ENCODE data around the gene ALDH1B1.
A peak's percentile ranks its signal among the peaks of the same experiment; 100 is the strongest.

The ALDH1B1 gene

GRCh38 chr9:38392235-38393127 is at the start of gene ALDH1B1:
TSS of gene ALDH1B1 (plus strand) at chr9:38392702. CDS start at chr9:38395749, 3,047 bp downstream.
- H3K27me3 ChIP-seq (ENCODE audit: control insufficient read depth in 1 of 2, insufficient read depth in 2 of 2, low read length in 2 of 2) = no peaks in the 10 kb centered on the region
- H3K9me3 ChIP-seq (ENCODE audit: control insufficient read depth in 2 of 2, low read length in 2 of 2) = no peaks in the 10 kb centered on the region
- H3K4me3 ChIP-seq (ENCODE audit: low read length in 2 of 2) = peak within 1 kb of the TSS; percentile 91 to 96
- peaks cover 18% of the 10 kb centered on the region in 2 donors for H3K36me3 ChIP-seq (ENCODE audit: control insufficient read depth in 2 of 2, insufficient read depth in 2 of 2, low read length in 2 of 2)
- peaks cover 51% of the 10 kb centered on the region for H3K4me1 ChIP-seq (ENCODE audit: control insufficient read depth, insufficient read depth, low read length)
- peak within 1 kb of the TSS; percentile 86 for H3K27ac ChIP-seq (ENCODE audit: low read length)
- peak within 1 kb of the TSS; percentile 92 to 97 for H3K9ac ChIP-seq (ENCODE audit: low read length in 2 of 2)

DNA sequence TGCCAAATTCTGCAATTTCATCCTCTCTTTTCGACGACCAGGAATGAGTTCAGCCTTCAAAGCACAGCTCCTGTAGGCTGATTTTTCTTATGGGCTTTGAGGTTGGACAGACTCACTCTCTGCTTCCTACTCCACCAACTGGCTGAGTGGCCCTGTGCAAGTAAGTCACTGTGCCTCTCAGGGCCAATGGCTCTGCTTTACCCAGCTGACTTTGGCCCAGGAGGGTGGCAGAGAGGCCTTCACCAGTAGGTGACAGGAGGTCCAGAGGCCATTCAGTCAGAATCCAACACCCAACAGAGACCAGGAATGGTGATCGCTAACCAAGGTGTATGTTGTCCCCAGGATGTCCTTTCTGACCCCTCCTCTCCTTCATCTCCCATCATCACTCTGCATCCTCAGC is 49.5 kb upstream of the ALDH1B1 start:
- Histone ChIP-seq H3K9me3 (ENCODE audit: control insufficient read depth in 2 of 2, low read length in 2 of 2) (no peaks in the 10 kb centered on the region), H3K36me3 (ENCODE audit: control insufficient read depth in 2 of 2, insufficient read depth in 2 of 2, low read length in 2 of 2) (no peaks in the 10 kb centered on the region), H3K27ac (ENCODE audit: low read length) (no peak overlapping the region), H3K4me3 (ENCODE audit: low read length in 2 of 2) (no peak overlapping the region), H3K27me3 (ENCODE audit: control insufficient read depth in 1 of 2, insufficient read depth in 2 of 2, low read length in 2 of 2) (peaks cover 0 to 5% of the 10 kb centered on the region in 2 donors), H3K4me1 (ENCODE audit: control insufficient read depth, insufficient read depth, low read length) (peaks cover 6% of the 10 kb centered on the region), H3K9ac (ENCODE audit: low read length in 2 of 2) (no peak overlapping the region)

DNA sequence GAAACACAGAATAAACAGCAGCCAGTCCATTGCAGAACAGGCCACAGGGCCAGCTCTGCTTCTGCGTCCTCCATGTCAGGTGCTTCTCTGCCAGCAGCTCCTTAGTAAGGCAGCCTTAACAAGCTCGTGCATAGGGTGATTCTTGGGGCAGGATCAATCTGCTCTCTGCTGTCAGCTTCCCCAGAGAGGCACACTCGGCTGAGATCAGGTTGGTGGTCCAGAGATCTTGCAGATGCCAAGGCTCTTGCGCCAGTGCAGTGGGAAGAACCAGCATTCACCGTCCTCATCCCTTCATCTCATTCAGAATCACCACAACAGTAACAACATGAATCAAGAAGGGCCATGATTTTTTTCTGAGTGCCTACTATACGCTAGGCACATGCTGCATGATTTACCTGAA is 49.0 kb upstream of the ALDH1B1 start:
- Histone ChIP-seq H3K4me1 (ENCODE audit: control insufficient read depth, insufficient read depth, low read length) (peaks cover 6% of the 10 kb centered on the region), H3K27ac (ENCODE audit: low read length) (no peak overlapping the region), H3K27me3 (ENCODE audit: control insufficient read depth in 1 of 2, insufficient read depth in 2 of 2, low read length in 2 of 2) (peaks cover 0 to 6% of the 10 kb centered on the region in 2 donors), H3K4me3 (ENCODE audit: low read length in 2 of 2) (no peak overlapping the region), H3K9ac (ENCODE audit: low read length in 2 of 2) (no peak overlapping the region), H3K9me3 (ENCODE audit: control insufficient read depth in 2 of 2, low read length in 2 of 2) (no peaks in the 10 kb centered on the region), H3K36me3 (ENCODE audit: control insufficient read depth in 2 of 2, insufficient read depth in 2 of 2, low read length in 2 of 2) (no peaks in the 10 kb centered on the region)

DNA sequence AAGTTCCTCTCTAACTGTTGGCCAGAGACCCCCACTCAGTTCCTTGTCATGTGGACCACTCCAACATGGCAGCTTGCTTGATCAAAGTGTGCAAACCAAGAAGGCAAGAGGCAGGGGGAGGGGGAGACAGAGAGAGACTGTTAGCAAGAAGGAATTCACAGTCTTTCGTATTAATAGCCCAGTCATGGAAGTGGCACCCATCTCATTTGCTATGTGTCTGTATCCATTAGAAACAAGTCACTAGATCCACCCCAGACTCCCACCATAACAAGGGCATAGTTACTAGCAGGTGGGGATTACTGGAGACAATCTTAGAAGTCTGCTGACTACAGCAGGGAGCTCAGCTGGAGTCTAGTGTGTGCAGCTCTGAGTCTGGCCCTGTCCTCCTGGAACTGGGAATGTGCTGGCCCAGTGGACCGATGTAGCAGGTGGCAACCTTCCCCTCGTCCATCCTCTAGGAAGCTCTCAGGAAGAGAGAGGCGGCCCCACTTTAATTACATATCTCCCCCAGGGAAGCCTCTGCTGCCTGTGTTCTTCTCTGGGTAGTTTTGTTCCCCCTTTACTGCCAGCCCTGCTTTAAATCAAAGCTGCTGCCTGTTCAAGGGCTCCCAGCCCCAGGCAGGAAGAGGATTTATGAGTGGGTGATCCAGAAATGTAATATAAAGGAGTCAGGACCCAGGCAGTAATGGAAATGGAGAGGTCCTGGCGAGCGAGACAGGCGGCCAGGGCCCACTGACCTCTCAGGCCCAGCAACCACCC is 47.8 kb upstream of the ALDH1B1 start:
- Histone ChIP-seq H3K9ac (ENCODE audit: low read length in 2 of 2) (no peak overlapping the region), H3K9me3 (ENCODE audit: control insufficient read depth in 2 of 2, low read length in 2 of 2) (no peaks in the 10 kb centered on the region), H3K27me3 (ENCODE audit: control insufficient read depth in 1 of 2, insufficient read depth in 2 of 2, low read length in 2 of 2) (peaks cover 0 to 4% of the 10 kb centered on the region in 2 donors), H3K36me3 (ENCODE audit: control insufficient read depth in 2 of 2, insufficient read depth in 2 of 2, low read length in 2 of 2) (no peaks in the 10 kb centered on the region), H3K4me1 (ENCODE audit: control insufficient read depth, insufficient read depth, low read length) (no peaks in the 10 kb centered on the region), H3K27ac (ENCODE audit: low read length) (no peak overlapping the region), H3K4me3 (ENCODE audit: low read length in 2 of 2) (no peak overlapping the region)

- Histone ChIP-seq H3K9me3 (ENCODE audit: control insufficient read depth in 2 of 2, low read length in 2 of 2) (no peaks in the 10 kb centered on the region), H3K36me3 (ENCODE audit: control insufficient read depth in 2 of 2, insufficient read depth in 2 of 2, low read length in 2 of 2) (no peaks in the 10 kb centered on the region), H3K9ac (ENCODE audit: low read length in 2 of 2) (no peak overlapping the region), H3K4me1 (ENCODE audit: control insufficient read depth, insufficient read depth, low read length) (no peaks in the 10 kb centered on the region), H3K27ac (ENCODE audit: low read length) (no peak overlapping the region), H3K27me3 (ENCODE audit: control insufficient read depth in 1 of 2, insufficient read depth in 2 of 2, low read length in 2 of 2) (peaks cover 0 to 4% of the 10 kb centered on the region in 2 donors), H3K4me3 (ENCODE audit: low read length in 2 of 2) (no peak overlapping the region)
Measured at GRCh38 chr9:38345851-38346755, 46.4 kb upstream of the ALDH1B1 start.

DNA sequence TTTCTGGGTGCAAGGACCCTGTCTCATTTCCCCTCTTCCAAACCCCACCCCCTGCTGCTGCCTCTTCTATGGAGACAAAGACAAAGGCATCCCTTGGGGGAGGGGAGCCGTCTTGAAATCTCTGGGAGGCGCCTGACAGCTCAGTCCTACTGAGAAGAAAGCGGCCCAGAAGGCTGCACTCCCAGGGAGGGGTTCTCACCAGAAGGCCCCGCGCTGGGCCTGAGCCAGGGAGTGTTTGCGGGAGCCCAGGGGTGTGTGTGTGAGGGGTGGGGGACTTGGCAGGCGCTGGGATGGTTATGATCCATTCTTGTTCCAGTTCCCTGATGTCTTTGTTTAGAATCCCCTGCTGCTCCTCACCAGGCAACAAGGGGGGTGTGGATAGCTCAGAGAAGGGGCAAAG is 45.7 kb upstream of the ALDH1B1 start:
- H3K4me1 ChIP-seq (ENCODE audit: control insufficient read depth, insufficient read depth, low read length) = no peaks in the 10 kb centered on the region
- no peaks in the 10 kb centered on the region for H3K9me3 ChIP-seq (ENCODE audit: control insufficient read depth in 2 of 2, low read length in 2 of 2)
- no peak overlapping the region for H3K4me3 ChIP-seq (ENCODE audit: low read length in 2 of 2)
- no peaks in the 10 kb centered on the region for H3K36me3 ChIP-seq (ENCODE audit: control insufficient read depth in 2 of 2, insufficient read depth in 2 of 2, low read length in 2 of 2)
- no peak overlapping the region for H3K9ac ChIP-seq (ENCODE audit: low read length in 2 of 2)
- no peak overlapping the region for H3K27ac ChIP-seq (ENCODE audit: low read length)
- peaks cover 0 to 4% of the 10 kb centered on the region in 2 donors for H3K27me3 ChIP-seq (ENCODE audit: control insufficient read depth in 1 of 2, insufficient read depth in 2 of 2, low read length in 2 of 2)

DNA sequence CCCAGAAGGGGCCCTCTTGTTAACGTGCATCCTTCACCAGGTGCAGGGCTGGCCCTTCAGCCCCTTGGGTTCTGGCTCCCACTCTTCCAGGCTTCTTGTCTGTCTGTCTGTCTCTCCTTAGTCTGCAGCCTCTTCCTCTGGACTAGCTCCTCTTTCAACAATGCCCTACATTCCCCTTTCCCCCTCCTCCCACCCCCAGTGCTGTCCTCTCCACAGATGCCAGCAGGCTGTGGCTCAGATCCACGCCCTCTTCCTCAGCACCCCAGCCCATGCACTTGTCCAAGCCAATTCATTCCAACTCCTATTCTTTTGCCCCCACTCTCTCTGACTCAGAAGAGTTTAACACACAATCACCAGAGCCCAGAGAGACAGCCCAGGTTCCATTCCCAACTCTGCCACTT is 45.2 kb upstream of the ALDH1B1 start:
- Histone ChIP-seq H3K27ac (ENCODE audit: low read length) (no peak overlapping the region), H3K9ac (ENCODE audit: low read length in 2 of 2) (no peak overlapping the region), H3K27me3 (ENCODE audit: control insufficient read depth in 1 of 2, insufficient read depth in 2 of 2, low read length in 2 of 2) (peaks cover 0 to 4% of the 10 kb centered on the region in 2 donors), H3K4me1 (ENCODE audit: control insufficient read depth, insufficient read depth, low read length) (no peaks in the 10 kb centered on the region), H3K36me3 (ENCODE audit: control insufficient read depth in 2 of 2, insufficient read depth in 2 of 2, low read length in 2 of 2) (no peaks in the 10 kb centered on the region), H3K4me3 (ENCODE audit: low read length in 2 of 2) (no peak overlapping the region), H3K9me3 (ENCODE audit: control insufficient read depth in 2 of 2, low read length in 2 of 2) (no peaks in the 10 kb centered on the region)

DNA sequence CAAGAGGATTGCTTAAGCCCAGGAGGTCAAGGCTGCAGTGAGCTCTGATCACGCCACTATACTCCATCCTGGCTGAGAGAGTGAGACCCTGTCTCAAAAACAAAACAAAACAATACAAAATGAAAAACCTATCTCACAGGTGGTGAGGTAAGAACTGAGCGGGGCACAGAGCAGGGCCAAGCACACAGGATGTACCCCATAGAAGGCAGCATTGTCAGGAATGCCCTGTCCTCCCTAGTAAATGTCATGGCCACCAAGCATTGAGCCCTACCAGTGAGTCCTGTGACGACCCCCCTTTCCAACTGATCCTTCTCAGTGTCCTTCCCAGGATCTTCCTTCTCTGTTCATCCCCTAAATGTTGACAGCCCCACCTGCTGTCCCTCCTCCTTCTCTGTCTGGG is 44.6 kb upstream of the ALDH1B1 start:
- H3K36me3 ChIP-seq (ENCODE audit: control insufficient read depth in 2 of 2, insufficient read depth in 2 of 2, low read length in 2 of 2) = no peaks in the 10 kb centered on the region
- no peak overlapping the region for H3K27ac ChIP-seq (ENCODE audit: low read length)
- H3K4me1 ChIP-seq (ENCODE audit: control insufficient read depth, insufficient read depth, low read length) = peaks cover 5% of the 10 kb centered on the region
- no peak overlapping the region for H3K4me3 ChIP-seq (ENCODE audit: low read length in 2 of 2)
- H3K27me3 ChIP-seq (ENCODE audit: control insufficient read depth in 1 of 2, insufficient read depth in 2 of 2, low read length in 2 of 2) = peaks cover 0 to 5% of the 10 kb centered on the region in 2 donors
- no peaks in the 10 kb centered on the region for H3K9me3 ChIP-seq (ENCODE audit: control insufficient read depth in 2 of 2, low read length in 2 of 2)
- H3K9ac ChIP-seq (ENCODE audit: low read length in 2 of 2) = no peak overlapping the region

DNA sequence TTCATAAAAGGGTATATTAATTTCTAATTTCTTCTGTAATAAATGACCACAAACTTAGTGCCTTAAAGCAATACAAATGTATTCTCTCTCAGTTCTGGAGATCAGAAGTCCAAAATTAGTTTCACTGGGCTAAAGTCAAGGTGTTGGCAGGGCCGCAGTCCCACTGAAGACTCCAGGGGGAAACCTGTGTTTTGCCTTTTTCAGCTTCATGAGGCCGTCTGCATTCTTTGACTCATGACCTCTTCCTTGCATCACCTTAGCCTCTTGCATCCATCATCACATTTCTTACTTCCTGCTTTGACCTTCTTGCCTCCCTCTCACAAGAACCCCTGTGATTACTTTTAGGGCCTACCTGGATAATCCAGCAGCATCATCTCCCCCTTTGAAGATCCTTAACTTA is 42.0 kb upstream of the ALDH1B1 start:
- Histone ChIP-seq H3K4me3 (ENCODE audit: low read length in 2 of 2) (no peak overlapping the region), H3K27me3 (ENCODE audit: control insufficient read depth in 1 of 2, insufficient read depth in 2 of 2, low read length in 2 of 2) (peaks cover 0 to 7% of the 10 kb centered on the region in 2 donors), H3K9me3 (ENCODE audit: control insufficient read depth in 2 of 2, low read length in 2 of 2) (no peaks in the 10 kb centered on the region), H3K4me1 (ENCODE audit: control insufficient read depth, insufficient read depth, low read length) (peaks cover 8% of the 10 kb centered on the region), H3K27ac (ENCODE audit: low read length) (no peak overlapping the region), H3K9ac (ENCODE audit: low read length in 2 of 2) (no peak overlapping the region), H3K36me3 (ENCODE audit: control insufficient read depth in 2 of 2, insufficient read depth in 2 of 2, low read length in 2 of 2) (no peaks in the 10 kb centered on the region)
